HepG2 (cell line): ENCODE data around the gene AGAP1. TPM values are rescaled to one million over a fixed set of nuclear protein-coding genes. Genes with fewer than 3 reads are reported as not detected.

Source experiments
- ATAC-seq: fragments of 200-7000 bp; cut with Tn5 transposase; 3 replicates; pipeline ENCODE4 v1.9.1; 2020; ENCODE audit warnings: mild to moderate bottlenecking, moderate library complexity
- BruUV-seq: library from RNA; stranded (reverse); fragments of 400-500 nt; replicated peaks from 2 replicates; lab custom pipeline; 2021; lab: Mats Ljungman, UMichigan
- CTCF ChIA-PET: fragments of 300-600 bp; formaldehyde crosslinking; extraction: SDS; loops from one replicate; lab custom pipeline; 2021; ENCODE audit warnings: low total read pairs, inconsistent platforms, low intra/inter-chr PET ratio; lab: Yijun Ruan, JAX
- POLR2A ChIA-PET: fragments of 350-600 bp; sonication (Branson Sonifier 250); formaldehyde crosslinking; loops from one replicate; lab custom pipeline; 2020; ENCODE audit warnings: antibody characterized with exemption, inconsistent platforms; lab: Yijun Ruan, JAX
- DNase-seq: peaks from one replicate; pipeline ENCODE4 v3.0.0-alpha.2; 2015; ENCODE audit warnings: low spot score
- FAIRE-seq: peaks from 3 replicates; lab custom pipeline; 2011; peaks lifted over from hg19 to GRCh38; lab: Jason Lieb, UNC
- H2AFZ ChIP-seq: one replicate; pipeline ENCODE4 v1.6.1; 2011; ENCODE audit warnings: low read length, inconsistent platforms
- H3K27ac ChIP-seq: fragments of 300-600 bp; 3 replicates; pipeline ENCODE4 v1.8.0; 2011; ENCODE audit warnings: mixed run types, mild to moderate bottlenecking, mixed read lengths, low read length, inconsistent platforms; ENCODE audit not compliant: insufficient read depth; ENCODE audit errors: extremely low read length
- H3K27me3 ChIP-seq, 2 experiments: fragments of 200-600 bp in 1 of 2; 2 replicates in 1 of 2; 3 replicates in 1 of 2; pipeline versions ENCODE4 v1.6.0 to v1.8.0; 2011; ENCODE audit warnings: low read length in 2 of 2, mild to moderate bottlenecking in 2 of 2, moderate library complexity in 2 of 2, inconsistent platforms in 1 of 2; ENCODE audit not compliant: insufficient read depth in 2 of 2, control insufficient read depth in 1 of 2
- H3K36me3 ChIP-seq, 2 experiments: fragments of 200-600 bp in 1 of 2; replicated peaks in 1 of 2; 2 replicates in 1 of 2; 3 replicates in 1 of 2; pipeline versions ENCODE4 v1.5.1 to v1.8.0; 2011; ENCODE audit warnings: low read length in 2 of 2, inconsistent platforms in 1 of 2; ENCODE audit not compliant: insufficient read depth in 2 of 2, control insufficient read depth in 1 of 2
- H3K4me1 ChIP-seq: 2 replicates; pipeline ENCODE4 v1.5.1; 2012; ENCODE audit warnings: low read length, inconsistent platforms; ENCODE audit not compliant: insufficient read depth
- H3K4me2 ChIP-seq: 2 replicates; pipeline ENCODE4 v1.6.0; 2011; ENCODE audit warnings: low read depth, low read length, inconsistent platforms
- H3K4me3 ChIP-seq, 3 experiments: fragments of 200-600 bp in 1 of 3; sonication (generic), shearing (Covaris generic) in 1 of 3; replicated peaks in 1 of 3; 2 replicates each; pipeline ENCODE4 v1.5.1; 2011 to 2016; ENCODE audit warnings: low read length in 3 of 3, inconsistent platforms in 2 of 3, low read depth in 2 of 3, mild to moderate bottlenecking in 2 of 3, control low read depth in 1 of 3, mixed read lengths in 1 of 3; ENCODE audit not compliant: insufficient read depth in 1 of 3
- H3K79me2 ChIP-seq: one replicate; pipeline ENCODE4 v1.6.1; 2011; ENCODE audit warnings: low read length, inconsistent platforms; ENCODE audit not compliant: insufficient read depth
- H3K9ac ChIP-seq: 2 replicates; pipeline ENCODE4 v1.6.0; 2011; ENCODE audit warnings: mild to moderate bottlenecking, low read depth, low read length, inconsistent platforms; ENCODE audit not compliant: insufficient read depth
- H3K9me3 ChIP-seq: 2 replicates; pipeline ENCODE4 v1.5.1; 2012; ENCODE audit warnings: mild to moderate bottlenecking, low read length
- H4K20me1 ChIP-seq: 2 replicates; pipeline ENCODE4 v1.6.0; 2011; ENCODE audit warnings: inconsistent platforms, mild to moderate bottlenecking, low read length, moderate library complexity; ENCODE audit not compliant: insufficient read depth
- ASH2L ChIP-seq: fragments of 300-600, 200-600 bp; sonication (generic); IDR thresholded peaks from 2 replicates; pipeline ENCODE4 v1.7.0; 2017; ENCODE audit warnings: low read depth, mild to moderate bottlenecking, moderate library complexity, mixed read lengths, low read length; ENCODE audit not compliant: insufficient read length
- FOXC1 ChIP-seq: sonication (generic); formaldehyde crosslinking; IDR thresholded peaks from 2 replicates; pipeline ENCODE4 v1.8.0; 2022; ENCODE audit warnings: mild to moderate bottlenecking, missing genetic modification reagents, borderline replicate concordance
- GTF3A ChIP-seq: sonication (generic); formaldehyde crosslinking; conservative IDR thresholded peaks from 2 replicates; pipeline ENCODE4 v1.4.0; 2020; ENCODE audit warnings: mild to moderate bottlenecking, missing genetic modification reagents
- MEF2D ChIP-seq: sonication (generic); formaldehyde crosslinking; IDR thresholded peaks from 2 replicates; pipeline ENCODE4 v1.5.1; 2020; ENCODE audit warnings: mild to moderate bottlenecking, missing genetic modification reagents
- MLX ChIP-seq: IDR thresholded peaks from 2 replicates; pipeline ENCODE4 v1.6.1; 2016
- PREB ChIP-seq: sonication (generic); formaldehyde crosslinking; IDR thresholded peaks from 2 replicates; pipeline ENCODE4 v1.4.0; 2020; ENCODE audit warnings: missing genetic modification reagents
- TGIF2 ChIP-seq: IDR thresholded peaks from 2 replicates; pipeline ENCODE4 v1.6.1; 2016; ENCODE audit warnings: control low read depth, missing compliant biosample characterization
- ZNF18 ChIP-seq: sonication (generic); formaldehyde crosslinking; IDR thresholded peaks from 2 replicates; pipeline ENCODE4 v1.8.0; 2022; ENCODE audit warnings: mild to moderate bottlenecking, missing genetic modification reagents; ENCODE audit not compliant: insufficient replicate concordance
- ZNF317 ChIP-seq: sonication (generic); formaldehyde crosslinking; IDR thresholded peaks from 2 replicates; pipeline ENCODE4 v1.5.0; 2020; ENCODE audit warnings: mild to moderate bottlenecking, missing genetic modification reagents
- ZNF607 ChIP-seq: sonication (generic); formaldehyde crosslinking; IDR thresholded peaks from 2 replicates; pipeline ENCODE4 v1.5.1; 2020; ENCODE audit warnings: missing genetic modification reagents, mild to moderate bottlenecking, borderline replicate concordance
- WGBS: methylation state at CpG from one replicate; pipeline ENCODE4 v1.1.6; 2017; ENCODE audit warnings: low lambda C conversion rate; 5-methylcytosine and 5-hydroxymethylcytosine counted together
- in situ Hi-C: cut with HindIII; loops from 2 replicates; pipeline ENCODE4 v1.10.0; 2017; ENCODE audit warnings: low pct_unique_long_range_greater_than_20kb; ENCODE audit not compliant: extremely low pct_ligation_motif_present
- intact Hi-C: fragments of 100-400 bp; cut with micrococcal nuclease; formaldehyde crosslinking; loops from one replicate; pipeline ENCODE4 v1.10.0; 2022; ENCODE audit not compliant: unreplicated experiment
- polyA plus RNA-seq, 8 experiments: library from polyadenylated mRNA; depleted of rRNA in 3 of 8; stranded (reverse) in 7 of 8; unstranded in 1 of 8; fragments of >200 nt; fragmentation: Illumina TruSeq in 4 of 8; extraction: Trizol in 4 of 8; gene quantifications; 2 replicates each; pipeline versions ENCODE4 v1.2.1 to v1.2.3, GENCODE V29; 2011 to 2016; ENCODE audit warnings: low read depth in 4 of 8, missing spikeins in 1 of 8, mixed read lengths in 1 of 8; ENCODE audit not compliant: insufficient read depth in 1 of 8
- total RNA-seq, 5 experiments: library from RNA; depleted of rRNA; stranded (reverse); fragments of >200 nt; fragmentation: Illumina TruSeq; extraction: Trizol; gene quantifications; 2 replicates each; pipeline ENCODE4 v1.2.3, GENCODE V29; 2016; ENCODE audit warnings: low read depth in 1 of 5

The AGAP1 gene
- total and polyA plus RNA-seq, 2 of the 13 experiments (the other 11 are each of a cell fraction or from before 2014, with no cell fraction given): 21.2 to 32.7 TPM

GRCh38 chr2:235665661-235666212 is 171.9 kb downstream of the AGAP1 start:
- Histone ChIP-seq H3K36me3 (no peaks in the 10 kb centered on the region), H3K9me3 (no peaks in the 10 kb centered on the region), H3K27ac (no peak overlapping the region), H3K4me3 (peak overlapping the region in 2 of 3 experiments; percentile 36 to 51; a peak in 2 of 6 replicates), H3K9ac (no peak overlapping the region), H2AFZ (no peak overlapping the region), H3K27me3 (no peaks in the 10 kb centered on the region), H4K20me1 (peaks cover 49% of the 10 kb centered on the region), H3K4me2 (peak overlapping the region; percentile 74), H3K4me1 (peaks cover 42% of the 10 kb centered on the region), H3K79me2 (peaks cover 35% of the 10 kb centered on the region)
- FAIRE-seq: no peak
- ChIA-PET CTCF (no interaction called here), POLR2A (no interaction called here)
- intact Hi-C loops: loop anchor here (5.0 to 10.0 kb wide), 2 partner anchors 68 to 171 kb away; partner anchors contain the start of gene AGAP1
- no peak for DNase-seq
- TF ChIP-seq GTF3A (no peak), PREB (no peak), ZNF317 (CRISPR knock-in tag) (no peak), ZNF18 (CRISPR knock-in tag) (no peak), MEF2D (no peak), ASH2L (peak; percentile 5), FOXC1 (CRISPR knock-in tag) (0 out of 2 replicates have a peak, but pooled peaks have one; percentile 31), TGIF2 (CRISPR knock-in tag) (no peak), ZNF607 (CRISPR knock-in tag) (no peak), MLX (CRISPR knock-in tag) (no peak)
- BruUV-seq: no TSS peak
- no peak for ATAC-seq
- in situ Hi-C loops: no loop called here
- WGBS: 56% methylated on average over 13 of the region's 13 CpGs
